Stimulated activated naive CD4-positive, alpha-beta T cell treated with Interleukin-2 at 50 U/mL for 16 hours (primary cell): ENCODE measurements around the gene FGFBP3.
A peak's percentile ranks its signal among the peaks of the same experiment; 100 is the strongest.

ENCODE experiments used
- DNase-seq: peaks from one replicate; lab custom pipeline; 2025; lab: John Stamatoyannopoulos, UW

The FGFBP3 gene, protein sequence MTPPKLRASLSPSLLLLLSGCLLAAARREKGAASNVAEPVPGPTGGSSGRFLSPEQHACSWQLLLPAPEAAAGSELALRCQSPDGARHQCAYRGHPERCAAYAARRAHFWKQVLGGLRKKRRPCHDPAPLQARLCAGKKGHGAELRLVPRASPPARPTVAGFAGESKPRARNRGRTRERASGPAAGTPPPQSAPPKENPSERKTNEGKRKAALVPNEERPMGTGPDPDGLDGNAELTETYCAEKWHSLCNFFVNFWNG

DNA sequence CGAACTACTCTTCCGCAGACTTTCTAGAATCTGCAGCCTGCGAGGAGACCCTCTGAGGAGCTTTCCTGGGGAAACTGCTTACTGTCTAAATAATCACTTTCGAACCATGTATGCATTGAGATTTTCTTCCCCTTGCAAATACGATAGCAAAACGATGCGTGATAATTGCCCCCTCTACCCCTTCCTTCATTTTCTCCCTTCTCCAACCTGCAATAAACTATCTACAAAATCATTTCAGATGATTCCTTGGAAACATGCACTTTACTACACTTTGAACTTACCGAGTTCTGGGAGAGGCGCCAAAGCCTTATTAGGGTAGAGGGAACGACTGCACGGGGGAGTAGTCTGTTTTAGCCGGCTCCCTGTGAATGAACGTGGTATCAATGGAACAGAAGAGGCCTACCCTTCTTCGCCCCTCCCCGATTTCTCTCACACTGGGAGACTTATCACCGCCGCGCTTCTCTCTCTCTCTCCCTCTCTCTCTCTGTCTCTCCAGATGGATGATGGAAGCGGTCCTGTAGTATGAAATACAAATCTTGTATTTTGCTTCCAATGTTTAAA lies at the start of gene FGFBP3:
Gene FGFBP3, minus strand, starts transcription at position 370 of the 561 bp plus-strand sequence. CDS start 517 bp downstream, outside the sequence.
- DNase-seq, result peak; percentile 33

DNA sequence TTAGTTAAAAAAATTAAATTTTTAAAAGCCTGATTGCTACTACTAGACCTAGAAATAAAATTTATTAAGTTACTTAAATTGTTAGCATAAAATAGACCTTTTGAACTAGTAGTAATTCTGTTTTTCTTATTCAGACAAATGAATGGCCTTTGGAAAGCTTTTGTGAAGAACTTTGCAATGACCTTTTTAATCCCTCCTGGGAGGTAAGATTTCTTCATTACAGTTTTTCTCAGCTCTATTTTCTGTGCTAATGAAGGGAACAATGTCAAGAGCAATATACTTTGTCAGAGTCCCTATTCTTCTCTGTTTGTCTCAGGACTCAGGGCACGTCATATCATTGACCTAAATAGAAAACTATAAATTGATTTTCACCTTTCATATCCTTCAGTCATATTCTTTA lies 47.8 kb upstream of the FGFBP3 start:
- DNase-seq, result no peak

DNA sequence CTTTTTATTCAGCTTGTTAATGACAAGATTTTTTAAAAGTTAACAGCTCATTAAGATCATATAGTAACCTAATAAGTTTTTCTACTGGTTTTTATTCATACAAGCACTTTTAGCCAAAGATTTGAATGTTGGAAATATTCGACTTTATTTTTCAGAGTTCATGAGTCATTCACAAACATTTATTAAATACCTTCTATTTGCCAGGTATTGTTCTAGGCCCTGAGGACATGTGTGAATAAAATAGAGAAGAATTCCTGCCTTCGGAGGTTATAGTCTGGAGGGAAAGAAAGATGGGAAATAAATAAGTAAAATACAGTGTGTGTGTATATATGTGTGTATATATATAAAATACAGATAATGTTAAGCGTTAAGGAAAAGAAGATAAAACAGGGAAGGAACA lies 45.8 kb upstream of the FGFBP3 start:
- no peak for DNase-seq

DNA sequence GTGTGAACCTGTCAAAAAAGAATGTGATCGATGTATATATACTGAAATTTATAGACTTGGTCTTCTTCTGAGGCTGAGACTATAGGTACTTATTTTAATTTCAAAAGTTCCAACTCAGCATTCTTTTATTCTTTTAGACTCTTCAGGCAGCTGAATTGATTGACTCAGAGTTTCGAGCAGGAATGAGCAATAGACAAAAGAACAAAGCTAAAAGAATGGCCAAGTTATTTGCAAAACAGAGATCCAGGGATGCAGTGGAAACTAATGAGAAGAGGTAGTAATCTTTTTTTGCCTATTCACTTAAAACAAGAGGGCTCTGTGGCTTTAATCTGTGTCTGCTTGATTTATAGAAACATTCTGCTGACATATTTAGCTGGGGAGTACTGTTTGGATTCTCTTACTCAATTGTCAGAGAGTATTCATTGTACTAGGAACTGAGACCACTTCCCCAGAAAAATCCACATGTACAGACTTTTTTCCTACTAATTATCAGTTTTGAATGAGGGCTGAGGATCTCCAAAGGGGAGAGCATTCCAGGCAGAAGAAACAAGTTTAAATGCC lies 44.4 kb upstream of the FGFBP3 start:
- DNase-seq, result no peak

DNA sequence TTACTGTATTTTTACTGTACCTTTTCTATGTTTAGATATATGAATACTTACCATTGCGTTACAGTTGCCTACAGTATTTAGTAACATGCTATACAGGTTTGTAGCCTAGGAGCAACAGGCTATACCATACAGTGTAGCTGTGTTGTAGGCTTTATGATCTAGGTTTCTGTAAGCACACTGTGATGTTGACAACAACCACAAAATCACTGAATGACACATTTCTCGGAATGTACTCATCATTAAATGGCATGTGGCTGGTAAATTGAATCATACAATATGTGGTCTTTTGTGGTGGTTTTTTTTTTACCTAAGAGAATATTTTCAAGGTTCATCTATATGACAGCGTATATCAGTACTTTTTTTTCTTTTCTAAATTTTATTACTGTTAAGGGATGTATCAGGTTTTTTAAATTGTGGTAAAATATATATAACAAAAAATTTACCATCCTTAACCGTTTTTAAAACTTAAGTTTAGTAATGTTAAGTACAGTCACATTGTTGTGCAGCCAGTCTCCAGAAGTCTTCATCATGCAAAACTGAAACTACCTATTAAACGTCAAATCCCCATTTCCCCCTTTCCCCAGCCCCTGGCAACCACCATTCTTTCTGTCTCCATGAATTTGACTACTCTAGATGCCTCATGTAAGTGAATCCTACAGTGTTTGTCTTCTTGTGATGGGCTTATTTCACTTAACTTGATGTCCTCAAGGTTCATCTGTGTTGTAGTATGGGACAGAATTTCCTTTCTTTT lies 35.8 kb upstream of the FGFBP3 start:
- DNase-seq, result no peak

DNA sequence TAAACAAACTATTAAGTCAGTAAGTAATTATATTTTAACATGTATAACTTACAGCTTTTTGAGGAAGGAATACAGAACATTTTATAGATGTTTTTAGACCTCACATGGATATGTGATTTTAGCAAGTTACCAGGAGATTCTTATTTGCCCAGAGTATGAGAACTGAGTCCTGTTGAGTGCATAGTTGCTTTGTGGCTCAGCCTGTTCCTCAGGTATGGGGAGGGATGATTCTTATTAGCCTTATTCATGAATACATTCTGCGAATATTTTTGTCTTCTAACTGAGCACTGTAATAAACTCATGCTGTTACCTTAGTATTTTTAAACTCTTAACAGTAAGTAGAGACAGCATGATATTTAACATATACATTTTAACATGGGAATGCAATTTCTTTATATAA lies 32.1 kb upstream of the FGFBP3 start:
- DNase-seq, result no peak

DNA sequence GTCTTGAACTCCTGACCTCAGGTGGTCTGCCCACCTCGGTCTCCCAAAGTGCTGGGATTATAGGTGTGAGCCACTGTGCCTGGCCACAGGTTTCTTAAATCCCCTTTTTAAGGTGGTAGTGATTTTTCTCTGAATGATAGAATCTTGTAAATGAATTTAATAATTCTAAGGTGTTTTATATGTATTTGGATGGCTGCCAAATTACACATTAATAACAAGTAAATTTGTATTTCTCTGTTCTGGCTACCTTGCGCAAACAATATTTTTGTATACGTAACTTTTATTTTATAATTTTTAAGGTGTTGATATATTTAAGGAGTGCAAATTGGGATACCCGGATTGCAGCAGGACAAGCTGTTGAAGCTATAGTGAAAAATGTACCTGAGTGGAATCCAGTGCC lies 30.4 kb upstream of the FGFBP3 start:
- DNase-seq, result no peak

DNA sequence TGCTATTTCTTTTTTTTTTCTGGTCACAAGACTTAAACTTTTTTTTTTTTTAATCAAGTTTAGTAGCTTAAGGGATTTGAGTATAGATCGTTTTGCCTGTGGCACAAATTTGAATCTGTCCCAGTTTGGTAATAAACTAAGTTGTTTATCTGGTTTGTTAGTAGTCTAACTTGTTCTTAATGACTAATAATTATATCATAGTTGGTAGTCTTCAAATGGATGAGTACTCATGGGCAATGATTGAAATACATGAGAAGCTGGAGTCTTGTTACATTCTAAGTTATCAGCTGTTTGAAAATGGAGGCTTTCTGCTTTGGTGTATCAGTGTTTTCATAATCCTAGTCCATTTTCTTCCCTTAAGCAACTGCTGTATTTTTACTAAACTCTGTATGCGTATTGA lies 26.6 kb upstream of the FGFBP3 start:
- DNase-seq, result no peak

DNA sequence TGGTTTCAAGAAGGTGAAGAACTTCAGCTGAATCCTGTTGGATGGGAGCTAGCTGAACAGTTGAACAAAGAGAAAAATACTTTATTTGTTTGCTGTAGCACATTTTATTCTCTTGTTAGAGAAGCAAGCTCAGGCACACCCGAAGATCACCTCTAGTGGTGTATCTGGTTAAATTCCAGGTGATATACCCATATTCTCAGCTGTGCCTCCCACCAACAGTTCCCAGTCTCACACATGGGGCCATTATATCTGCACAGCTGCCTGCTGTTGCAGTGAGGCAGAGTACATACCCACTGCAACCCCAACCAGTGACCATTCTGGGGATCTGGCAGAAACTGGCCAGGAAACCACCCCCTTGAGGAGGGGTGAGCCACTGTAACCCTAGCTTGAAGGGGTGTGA lies 23.5 kb upstream of the FGFBP3 start:
- DNase-seq, result no peak

DNA sequence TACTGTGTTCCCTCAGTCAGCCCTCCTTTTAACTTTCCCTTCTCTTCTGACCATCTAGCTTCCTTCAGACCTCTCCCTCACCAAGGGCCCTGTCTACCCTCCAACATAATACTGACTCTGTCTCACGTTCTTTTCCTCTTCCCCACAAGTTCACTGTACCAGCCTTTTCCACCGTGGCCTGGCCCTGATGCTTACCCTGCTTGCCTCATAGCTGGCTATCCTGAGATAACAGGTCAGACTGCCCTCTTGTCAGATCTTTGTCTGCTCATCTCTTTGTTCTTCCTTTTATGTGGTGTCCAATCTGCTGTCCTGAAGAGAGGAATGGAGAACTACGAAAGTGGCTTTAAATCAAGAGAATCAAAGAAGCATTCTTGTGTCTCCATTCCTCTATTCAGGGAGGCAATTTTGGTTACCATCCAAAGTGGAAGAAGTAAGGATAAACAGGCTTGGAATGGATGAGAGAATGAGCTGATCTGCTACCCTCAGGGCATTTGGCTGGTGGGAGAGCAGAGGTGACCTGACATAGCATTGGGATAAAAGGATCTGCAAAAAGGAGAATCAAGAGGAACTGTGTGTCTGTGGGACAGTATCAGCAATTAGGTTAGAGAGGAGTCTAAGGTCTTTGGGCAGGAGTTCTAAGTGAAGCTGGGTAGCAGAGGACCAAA lies 22.4 kb upstream of the FGFBP3 start:
- DNase-seq, result no peak

DNA sequence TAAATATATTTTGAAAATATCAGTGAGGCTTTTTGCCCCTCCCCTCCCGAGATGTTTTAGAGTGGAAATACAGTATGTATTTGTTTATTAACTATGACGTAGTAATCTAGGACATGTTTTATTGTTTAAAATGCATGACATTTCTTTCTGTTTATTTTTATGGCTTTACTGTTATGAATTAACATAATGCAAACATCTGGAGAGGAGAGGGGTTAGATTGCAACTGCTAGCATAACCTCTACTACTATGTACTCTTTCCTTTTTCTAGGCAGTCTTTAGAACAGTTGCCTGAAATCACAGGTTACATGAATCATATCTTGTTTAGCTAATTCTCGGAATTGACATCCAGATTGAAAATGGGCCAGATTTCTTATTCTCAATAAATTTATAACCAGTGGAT lies 21.7 kb upstream of the FGFBP3 start:
- DNase-seq, result no peak

DNA sequence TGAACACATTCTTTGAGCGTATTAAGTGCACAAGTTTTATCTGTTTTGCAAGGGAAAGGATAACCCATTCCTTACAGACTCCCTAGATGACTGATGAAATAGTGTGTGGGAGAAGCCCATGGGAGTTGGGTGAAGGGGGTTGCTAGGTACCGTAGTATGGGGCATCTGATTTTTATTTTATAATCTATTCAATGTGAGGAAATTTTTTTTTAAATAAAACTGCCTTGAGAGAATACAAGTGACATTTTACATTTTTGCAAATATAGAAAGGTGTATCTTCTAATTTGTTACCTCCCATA lies 15.7 kb upstream of the FGFBP3 start:
- no peak for DNase-seq

DNA sequence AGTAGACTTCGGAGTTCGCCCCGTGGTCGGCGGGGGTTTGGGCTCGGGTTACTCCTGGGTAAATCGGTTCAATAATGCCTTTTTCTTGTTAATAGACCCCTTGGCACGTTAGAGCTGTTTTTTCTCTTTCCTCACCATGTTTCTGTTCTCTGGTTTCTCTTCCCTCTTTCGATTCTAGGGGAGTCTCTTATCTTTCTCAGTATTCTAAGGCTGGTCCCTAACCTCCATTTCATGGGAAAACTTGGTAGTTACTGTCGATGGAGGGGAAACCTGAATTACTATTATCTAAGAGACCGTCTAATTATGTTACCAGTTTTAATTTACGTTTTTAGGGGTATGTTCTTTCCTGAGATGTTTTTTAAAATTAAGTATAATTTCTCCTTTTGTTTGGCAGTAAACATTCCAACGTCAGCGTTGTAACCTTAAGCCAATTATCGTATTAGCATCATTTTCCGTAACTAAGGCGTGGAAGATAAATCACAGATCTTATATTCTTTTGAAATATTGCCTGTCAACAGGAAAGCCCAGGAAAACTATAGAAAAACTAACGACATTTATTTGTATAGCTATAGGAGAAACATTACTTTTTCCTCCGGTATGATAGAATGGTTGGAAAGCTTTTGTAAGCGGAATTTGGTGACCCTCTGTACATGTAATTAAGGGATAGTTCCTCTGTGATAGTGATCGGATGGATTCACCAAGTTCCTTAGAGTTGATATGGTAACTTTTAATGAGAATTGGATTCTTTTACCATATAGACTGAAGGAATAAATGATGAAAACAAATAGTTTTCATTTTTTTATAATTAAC lies 15.1 kb upstream of the FGFBP3 start:
- no peak for DNase-seq

DNA sequence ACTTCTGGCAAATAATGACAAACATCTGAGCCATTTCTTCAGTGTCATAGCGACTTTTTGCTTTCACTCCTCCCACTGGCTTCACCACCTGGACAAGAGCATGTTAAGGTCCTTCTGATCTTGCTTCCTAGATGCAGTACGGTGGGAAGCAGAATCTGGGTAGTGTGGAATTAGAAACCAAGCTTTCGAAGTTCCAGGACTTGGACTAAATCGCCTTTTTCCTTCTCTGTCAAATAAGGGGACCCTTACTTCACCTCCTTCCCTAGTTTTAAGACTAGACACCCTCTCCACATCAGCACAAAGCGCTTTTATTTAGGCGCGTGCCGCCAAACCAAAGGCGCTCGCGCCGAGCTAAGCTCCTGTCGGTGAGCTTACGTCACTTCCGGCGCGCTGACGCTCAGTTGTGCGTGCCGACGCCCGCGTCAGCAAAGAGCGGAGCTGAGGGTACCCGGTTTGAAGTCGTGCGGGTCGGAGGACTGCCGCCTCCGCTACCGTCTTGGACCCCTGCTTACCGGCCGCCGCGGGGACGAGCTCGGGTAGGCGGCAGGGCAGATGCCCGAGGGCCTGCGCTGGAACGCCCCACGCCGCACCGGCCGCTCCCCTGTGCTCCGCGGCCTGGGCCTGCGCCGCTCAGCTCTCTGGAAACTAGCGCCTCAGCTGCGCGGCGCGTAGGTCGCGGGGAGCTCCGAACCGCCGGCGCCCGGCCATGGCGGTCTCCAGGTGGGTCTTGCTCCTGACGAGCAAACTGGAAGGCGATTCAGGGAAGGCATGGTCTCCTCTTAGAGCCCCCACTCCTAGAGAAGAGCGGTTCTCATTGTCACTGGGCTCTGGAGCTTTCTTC lies 14.3 kb upstream of the FGFBP3 start, which contains the start of gene BTAF1:
Gene BTAF1, plus strand, starts transcription at position 400 of the 841 bp plus-strand sequence. Its CDS starts 307 bp downstream, at position 707.
- DNase-seq, result peak; percentile 90

DNA sequence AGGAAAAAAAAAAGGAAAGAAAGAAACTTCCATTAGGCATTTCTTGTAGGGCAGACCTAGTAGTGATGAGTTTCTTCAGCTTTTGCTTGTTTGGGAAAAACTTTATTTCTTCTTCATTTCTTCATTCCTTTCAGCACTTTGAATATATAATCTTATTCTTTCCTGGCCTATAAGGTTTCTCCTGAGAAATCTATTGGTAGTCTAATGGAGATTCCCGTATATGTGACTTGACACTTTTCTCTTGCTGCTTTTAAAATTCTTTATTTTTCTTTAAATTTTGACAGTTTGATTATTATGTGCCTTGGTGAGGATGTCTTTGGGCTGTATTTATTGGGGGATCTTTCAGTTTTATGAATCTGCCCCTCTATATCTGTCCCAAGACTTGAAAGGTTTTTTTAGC lies 10.4 kb upstream of the FGFBP3 start:
- no peak for DNase-seq

DNA sequence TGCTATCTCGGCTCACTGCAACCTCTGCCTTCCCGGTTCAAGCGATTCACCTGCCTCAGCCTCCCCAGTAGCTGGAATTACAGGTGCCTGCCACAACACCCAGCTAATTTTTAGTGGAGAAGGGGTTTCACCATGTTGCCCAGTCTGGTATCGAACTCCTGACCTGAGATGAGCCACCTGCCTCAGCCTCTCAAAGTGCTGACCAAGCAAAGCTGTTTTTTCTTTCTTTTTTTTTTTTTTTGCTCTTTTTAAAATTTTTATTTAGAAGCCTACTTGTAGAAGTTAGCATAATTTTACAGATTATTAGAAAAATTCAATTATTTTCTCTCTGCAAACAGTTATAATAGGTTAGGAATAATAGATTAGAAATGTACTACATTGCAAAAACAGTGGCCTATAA lies 1.2 kb upstream of the FGFBP3 start:
- DNase-seq, result no peak

DNA sequence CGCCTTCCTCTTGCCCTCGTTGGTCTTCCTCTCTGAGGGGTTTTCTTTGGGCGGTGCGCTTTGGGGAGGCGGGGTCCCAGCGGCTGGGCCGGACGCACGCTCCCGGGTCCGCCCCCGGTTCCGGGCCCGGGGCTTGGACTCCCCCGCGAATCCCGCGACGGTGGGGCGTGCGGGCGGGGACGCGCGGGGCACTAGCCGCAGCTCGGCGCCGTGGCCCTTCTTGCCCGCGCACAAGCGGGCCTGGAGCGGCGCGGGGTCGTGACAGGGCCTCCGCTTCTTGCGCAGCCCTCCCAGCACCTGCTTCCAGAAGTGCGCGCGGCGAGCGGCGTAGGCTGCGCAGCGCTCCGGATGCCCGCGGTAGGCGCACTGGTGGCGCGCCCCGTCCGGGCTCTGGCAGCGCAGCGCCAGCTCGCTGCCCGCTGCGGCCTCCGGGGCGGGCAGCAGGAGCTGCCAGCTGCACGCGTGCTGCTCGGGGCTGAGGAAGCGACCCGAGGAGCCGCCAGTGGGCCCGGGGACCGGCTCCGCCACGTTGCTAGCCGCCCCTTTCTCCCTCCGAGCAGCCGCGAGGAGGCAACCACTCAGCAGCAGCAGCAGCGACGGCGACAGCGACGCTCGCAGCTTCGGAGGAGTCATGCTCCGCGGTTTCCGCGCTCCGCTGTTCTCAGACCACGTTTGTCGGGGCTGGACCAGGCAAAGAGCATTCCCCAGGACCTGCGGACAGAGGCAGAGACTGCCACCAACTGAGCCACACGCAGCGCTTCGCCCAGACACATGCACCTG lies 759 bp downstream of the FGFBP3 start:
- peak; percentile 70 for DNase-seq

DNA sequence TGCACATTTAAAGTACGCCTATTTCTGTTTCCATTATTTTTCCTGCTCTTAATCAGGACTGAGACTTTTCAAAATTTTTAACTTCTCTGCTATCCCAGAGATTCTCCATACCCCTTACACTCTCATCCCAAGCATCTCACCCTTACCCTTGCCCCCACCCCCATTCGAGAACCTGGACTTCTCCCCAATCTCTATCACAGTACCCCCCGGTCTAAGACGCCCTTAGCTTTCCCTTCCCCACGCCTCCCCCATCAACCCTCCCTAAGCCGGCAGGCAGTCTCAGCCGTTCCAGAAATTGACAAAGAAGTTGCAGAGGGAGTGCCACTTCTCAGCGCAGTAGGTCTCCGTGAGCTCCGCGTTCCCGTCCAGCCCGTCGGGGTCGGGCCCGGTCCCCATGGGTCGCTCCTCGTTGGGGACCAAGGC lies 1.4 kb downstream of the FGFBP3 start:
- no peak for DNase-seq

DNA sequence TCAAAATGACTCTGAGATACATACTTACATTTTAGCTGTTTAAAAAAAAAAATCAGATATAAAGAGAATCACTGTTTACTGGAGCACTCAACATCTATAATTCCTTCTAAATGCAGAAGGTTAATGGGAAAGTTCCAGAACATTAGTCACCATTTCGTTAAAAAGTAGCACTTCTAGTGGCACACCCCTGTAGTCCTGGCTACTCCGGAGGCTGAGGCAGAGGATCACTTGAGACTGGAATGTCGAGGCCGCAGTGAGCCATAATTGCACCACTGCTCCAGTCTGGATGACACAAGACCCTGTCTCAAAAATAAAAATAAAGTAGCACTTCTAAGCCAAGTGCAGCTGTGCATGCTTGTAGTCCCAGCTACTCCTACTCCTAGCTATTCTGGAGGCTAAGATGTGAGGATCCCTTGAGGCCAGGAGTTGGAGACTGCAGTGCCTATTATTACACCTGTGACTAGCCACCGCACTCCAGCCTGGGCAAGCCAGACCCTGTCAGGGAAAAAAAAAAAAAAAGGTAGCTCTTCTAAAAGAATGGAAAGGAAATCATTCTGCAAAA lies 2.2 kb downstream of the FGFBP3 start:
- DNase-seq, result no peak
